SK-N-SH (cell line): Measurements from ENCODE around the gene PHLPP1. TPM values are rescaled to one million over a fixed set of nuclear protein-coding genes. Genes with fewer than 3 reads are reported as not detected.

ENCODE experiments used
- CTCF ChIA-PET: fragments of 300-600, 350-600 bp; formaldehyde crosslinking; extraction: SDS; loops from one replicate; lab custom pipeline; 2021; lab: Yijun Ruan, JAX
- POLR2A ChIA-PET: fragments of 350-600 bp; sonication (Branson Sonifier 250); formaldehyde crosslinking; extraction: SDS; loops from one replicate; lab custom pipeline; 2020; ENCODE audit warnings: antibody characterized with exemption, inconsistent platforms; lab: Yijun Ruan, JAX
- DNase-seq: peaks from one replicate; pipeline ENCODE4 v3.0.0; 2012
- H2AFZ ChIP-seq: fragments of 200-600 bp; sonication (generic); 2 replicates; pipeline ENCODE4 v1.8.1; 2016; ENCODE audit warnings: antibody characterized with exemption, mild to moderate bottlenecking, low read depth
- H3F3A ChIP-seq: fragments of 200-600 bp; sonication (generic); replicated peaks from 2 replicates; pipeline ENCODE3; 2016; ENCODE audit warnings: antibody characterized with exemption, mild to moderate bottlenecking; ENCODE audit not compliant: insufficient read depth
- H3K27ac ChIP-seq, 2 experiments: fragments of 200-500 bp in 1 of 2; fragments of 200-600 bp in 1 of 2; sonication (Bioruptor generic) in 1 of 2; sonication (generic), shearing (Covaris generic) in 1 of 2; 2 replicates each; pipeline versions ENCODE4 v1.5.1 to v1.6.1; 2014 to 2016; ENCODE audit warnings: low read depth in 2 of 2, inconsistent platforms in 1 of 2, low read length in 1 of 2, mild to moderate bottlenecking in 1 of 2, mixed read lengths in 1 of 2
- H3K27me3 ChIP-seq: fragments of 200-600 bp; sonication (generic), shearing (Covaris generic); 2 replicates; pipeline ENCODE4 v1.6.1; 2016; ENCODE audit warnings: mixed run types; ENCODE audit not compliant: insufficient read depth
- H3K36me3 ChIP-seq, 2 experiments: fragments of 200-500 bp in 1 of 2; fragments of 200-600 bp in 1 of 2; sonication (Bioruptor generic) in 1 of 2; sonication (generic) in 1 of 2; replicated peaks in 1 of 2; 2 replicates each; pipeline versions ENCODE3 to v1.5.1; 2014 to 2016; ENCODE audit warnings: low read length in 1 of 2, mild to moderate bottlenecking in 1 of 2; ENCODE audit not compliant: insufficient read depth in 2 of 2, control insufficient read depth in 1 of 2
- H3K4me1 ChIP-seq, 2 experiments: fragments of 200-500 bp in 1 of 2; fragments of 200-600 bp in 1 of 2; sonication (Bioruptor generic) in 1 of 2; sonication (generic), shearing (Covaris generic) in 1 of 2; 2 replicates each; pipeline versions ENCODE4 v1.5.1 to v1.6.1; 2014 to 2016; ENCODE audit warnings: low read depth in 1 of 2, low read length in 1 of 2, mixed run types in 1 of 2; ENCODE audit not compliant: insufficient read depth in 2 of 2, control insufficient read depth in 1 of 2
- H3K4me2 ChIP-seq: fragments of 200-600 bp; sonication (generic), shearing (Covaris generic); 2 replicates; pipeline ENCODE4 v1.6.1; 2017; ENCODE audit warnings: mixed run types
- H3K4me3 ChIP-seq, 2 experiments: fragments of 200-500 bp in 1 of 2; fragments of 200-600 bp in 1 of 2; sonication (Bioruptor generic) in 1 of 2; sonication (generic), shearing (Covaris generic) in 1 of 2; 2 replicates each; pipeline versions ENCODE4 v1.5.1 to v1.8.1; 2014 to 2016; ENCODE audit warnings: low read depth in 2 of 2, inconsistent platforms in 1 of 2, low read length in 1 of 2, mild to moderate bottlenecking in 1 of 2, mixed read lengths in 1 of 2, moderate library complexity in 1 of 2
- H3K79me2 ChIP-seq: fragments of 200-600 bp; sonication (generic); 2 replicates; pipeline ENCODE4 v1.8.1; 2017; ENCODE audit warnings: mild to moderate bottlenecking; ENCODE audit not compliant: insufficient read depth
- H3K9ac ChIP-seq: fragments of 200-600 bp; sonication (generic); 2 replicates; pipeline ENCODE4 v1.6.1; 2017; ENCODE audit warnings: mixed run types
- H3K9me2 ChIP-seq: fragments of 200-600 bp; sonication (generic); 2 replicates; pipeline ENCODE4 v1.6.1; 2017; ENCODE audit warnings: mixed run types
- H3K9me3 ChIP-seq: fragments of 200-600 bp; sonication (generic); 2 replicates; pipeline ENCODE4 v1.6.1; 2017; ENCODE audit warnings: mixed run types, mild to moderate bottlenecking, moderate library complexity
- H4K20me1 ChIP-seq: fragments of 200-600 bp; sonication (generic); 2 replicates; pipeline ENCODE4 v1.6.1; 2017; ENCODE audit warnings: mild to moderate bottlenecking, mixed run types; ENCODE audit not compliant: insufficient read depth
- GABPA ChIP-seq: IDR thresholded peaks from 2 replicates; pipeline ENCODE4 v1.4.0; 2012; ENCODE audit warnings: low read depth, mild to moderate bottlenecking
- GATA2 ChIP-seq: sonication (generic); formaldehyde crosslinking; IDR thresholded peaks from 2 replicates; pipeline ENCODE4 v1.5.0; 2020; ENCODE audit warnings: mild to moderate bottlenecking, missing genetic modification reagents
- JUND ChIP-seq: IDR thresholded peaks from 2 replicates; pipeline ENCODE4 v1.4.0; 2012
- MAX ChIP-seq: IDR thresholded peaks from 2 replicates; pipeline ENCODE4 v1.4.0; 2012; ENCODE audit warnings: low read depth
- MEF2A ChIP-seq: IDR thresholded peaks from 2 replicates; pipeline ENCODE4 v1.4.0; 2012; ENCODE audit warnings: low read depth, borderline replicate concordance
- RAD21 ChIP-seq: IDR thresholded peaks from 2 replicates; pipeline ENCODE4 v1.6.1; 2012; ENCODE audit warnings: mild to moderate bottlenecking, low read length
- RXRA ChIP-seq: IDR thresholded peaks from 2 replicates; pipeline ENCODE4 v1.4.0; 2012; ENCODE audit warnings: low read depth, mild to moderate bottlenecking, borderline replicate concordance
- SIN3A ChIP-seq: IDR thresholded peaks from 2 replicates; pipeline ENCODE4 v1.6.1; 2012; ENCODE audit warnings: low read depth, mild to moderate bottlenecking, low read length, moderate library complexity, borderline replicate concordance
- TAF1 ChIP-seq: IDR thresholded peaks from 2 replicates; pipeline ENCODE4 v1.6.1; 2012; ENCODE audit warnings: low read depth, mild to moderate bottlenecking, low read length, moderate library complexity, borderline replicate concordance
- USF2 ChIP-seq: fragments of 150-350 bp; IDR thresholded peaks from 2 replicates; pipeline ENCODE4 v1.6.1; 2017; ENCODE audit warnings: antibody characterized with exemption, low read length, low read depth, borderline replicate concordance
- ZBTB33 ChIP-seq: IDR thresholded peaks from 2 replicates; pipeline ENCODE4 v1.4.0; 2012; ENCODE audit warnings: low read depth, borderline replicate concordance
- WGBS: methylation state at CpG from one replicate; pipeline ENCODE4 v1.1.6; 2017; ENCODE audit warnings: low lambda C conversion rate; 5-methylcytosine and 5-hydroxymethylcytosine counted together
- polyA plus RNA-seq, 3 experiments: library from polyadenylated mRNA; depleted of rRNA; stranded (reverse); fragments of >200 nt; gene quantifications; 2 replicates each; pipeline ENCODE4 v1.2.3, GENCODE V29; 2012

Gene PHLPP1
- polyA plus RNA-seq, 1 of the 3 experiments (the other 2 are of a cell fraction), result 4.6 TPM

GRCh38 chr18:62984656-62985315, 269.4 kb downstream of the PHLPP1 start:
- POLR2A ChIA-PET, result no interaction called here
- H3K9me3 ChIP-seq, result no peaks in the 10 kb centered on the region
- TF ChIP-seq GABPA, result no peak
- TF ChIP-seq MEF2A, result no peak
- TF ChIP-seq JUND, result no peak
- no peak for TF ChIP-seq RAD21
- TF ChIP-seq RXRA, result no peak
- TF ChIP-seq MAX, result no peak
- TF ChIP-seq SIN3A, result no peak

GRCh38 chr18:62986490-62986889, 271.1 kb downstream of the PHLPP1 start:
- CTCF ChIA-PET, result interaction anchor here (1.1 kb wide), 1 partner anchor 561 kb away, joined by 3 read pairs; no protein-coding TSS in a partner anchor

More at GRCh38 chr18:62984656-62985315, 269.4 kb downstream of the PHLPP1 start:
- no peak for DNase-seq
- Histone ChIP-seq H3K4me1 (peaks cover 0 to 3% of the 10 kb centered on the region in 2 experiments; a peak in 1 of 4 replicates), H3K4me3 (no peak overlapping the region), H3K36me3 (no peaks in the 10 kb centered on the region), H3F3A (no peaks in the 10 kb centered on the region), H3K27me3 (no peaks in the 10 kb centered on the region), H3K4me2 (no peak overlapping the region), H2AFZ (no peak overlapping the region), H3K9ac (no peak overlapping the region), H3K27ac (no peak overlapping the region), H3K79me2 (no peaks in the 10 kb centered on the region), H4K20me1 (no peaks in the 10 kb centered on the region), H3K9me2 (no peaks in the 10 kb centered on the region)
- 74% methylated on average over 10 of the region's 11 CpGs for WGBS
- CTCF ChIA-PET, result interaction anchor here (0.7 to 8.0 kb wide), 4 partner anchors 10 to 399 kb away, joined by 3 to 124 read pairs (median 34); partner anchors contain the start of gene PHLPP1

GRCh38 chr18:62987055-62987830, 271.9 kb downstream of the PHLPP1 start:
- no peaks in the 10 kb centered on the region for H3K27me3 ChIP-seq
- H3K9me3 ChIP-seq, result no peaks in the 10 kb centered on the region
- no peaks in the 10 kb centered on the region for H4K20me1 ChIP-seq
- H3K27ac ChIP-seq, result no peak overlapping the region
- H3K9ac ChIP-seq, result no peak overlapping the region
- no peaks in the 10 kb centered on the region for H3K36me3 ChIP-seq
- CTCF ChIA-PET, result interaction anchor here (1.1 kb wide), 1 partner anchor 561 kb away, joined by 3 read pairs; no protein-coding TSS in a partner anchor
- H3K79me2 ChIP-seq, result no peaks in the 10 kb centered on the region
- no peak overlapping the region for H2AFZ ChIP-seq
- DNase-seq, result no peak
- POLR2A ChIA-PET, result no interaction called here
- H3F3A ChIP-seq, result no peaks in the 10 kb centered on the region
- H3K4me2 ChIP-seq, result no peak overlapping the region
- TF ChIP-seq USF2 (no peak), MAX (no peak), GATA2 (no peak), ZBTB33 (no peak)
- H3K4me3 ChIP-seq, result no peak overlapping the region
- H3K9me2 ChIP-seq, result no peaks in the 10 kb centered on the region
- WGBS, result 74% methylated on average over 13 of the region's 19 CpGs
- peaks cover 0 to 3% of the 10 kb centered on the region in 2 experiments; a peak in 1 of 4 replicates for H3K4me1 ChIP-seq

More at GRCh38 chr18:62986490-62986889, 271.1 kb downstream of the PHLPP1 start:
- Histone ChIP-seq H3K4me2 (no peak overlapping the region), H3K27me3 (no peaks in the 10 kb centered on the region), H3K9me3 (no peaks in the 10 kb centered on the region), H2AFZ (no peak overlapping the region), H3K27ac (no peak overlapping the region), H3K79me2 (no peaks in the 10 kb centered on the region), H3K36me3 (no peaks in the 10 kb centered on the region), H3K4me1 (peaks cover 0 to 3% of the 10 kb centered on the region in 2 experiments; a peak in 1 of 4 replicates), H4K20me1 (no peaks in the 10 kb centered on the region), H3K9ac (no peak overlapping the region), H3F3A (no peaks in the 10 kb centered on the region), H3K9me2 (no peaks in the 10 kb centered on the region), H3K4me3 (no peak overlapping the region)
- 57% methylated on average over 2 of the region's 2 CpGs for WGBS
- no peak for TF ChIP-seq TAF1
- POLR2A ChIA-PET, result no interaction called here
- no peak for DNase-seq
